ENCODE results near the gene CDS2.

The CDS2 gene

GRCh38 chr20:5133998-5134397, 7.2 kb downstream of the CDS2 start:
- DNase-seq (ENCODE audit: low spot score): no peak
- no peak for TF ChIP-seq CTCF (IDR thresholded peaks at IDR 0.05; ENCODE audit: extremely low read depth, missing control alignments)

- DNase-seq (ENCODE audit: low spot score): no peak
- TF ChIP-seq CTCF (IDR thresholded peaks at IDR 0.05; ENCODE audit: extremely low read depth, missing control alignments): no peak
Measured at GRCh38 chr20:5135363-5136012, 8.7 kb downstream of the CDS2 start.

GRCh38 chr20:5136096-5136495, 9.3 kb downstream of the CDS2 start:
- no peak for DNase-seq (ENCODE audit: low spot score)
- TF ChIP-seq CTCF (IDR thresholded peaks at IDR 0.05; ENCODE audit: extremely low read depth, missing control alignments): no peak

GRCh38 chr20:5140195-5140594, 13.4 kb downstream of the CDS2 start:
- TF ChIP-seq CTCF (IDR thresholded peaks at IDR 0.05; ENCODE audit: extremely low read depth, missing control alignments): no peak
- no peak for DNase-seq (ENCODE audit: low spot score)

GRCh38 chr20:5141615-5142014, 14.8 kb downstream of the CDS2 start:
- DNase-seq (ENCODE audit: low spot score): no peak
- no peak for TF ChIP-seq CTCF (IDR thresholded peaks at IDR 0.05; ENCODE audit: extremely low read depth, missing control alignments)

GRCh38 chr20:5143851-5144250, 17.0 kb downstream of the CDS2 start:
- no peak for DNase-seq (ENCODE audit: low spot score)
- no peak for TF ChIP-seq CTCF (IDR thresholded peaks at IDR 0.05; ENCODE audit: extremely low read depth, missing control alignments)

- no peak for TF ChIP-seq CTCF (IDR thresholded peaks at IDR 0.05; ENCODE audit: extremely low read depth, missing control alignments)
Measured at GRCh38 chr20:5145365-5146098, 18.7 kb downstream of the CDS2 start.

More at GRCh38 chr20:5145365-5146098, 18.7 kb downstream of the CDS2 start:
- no peak for DNase-seq (ENCODE audit: low spot score)
